Esophagus muscularis mucosa (tissue), 4 donors: Measurements from ENCODE around the gene BTNL8. TPM values are rescaled to one million over a fixed set of nuclear protein-coding genes. Genes with fewer than 3 reads are reported as not detected.

Experiments used
- DNase-seq: peaks from one replicate; pipeline ENCODE4 v3.0.0-alpha.2; 2017; ENCODE audit errors: extremely low spot score
- H3K27ac ChIP-seq, 4 donors: fragments of 200-600 bp; sonication (generic); replicated peaks in 1 of 4; 1 replicate in 3 of 4; 2 replicates in 1 of 4; pipeline ENCODE4 v1.5.1; 2016 to 2019; ENCODE audit warnings: mild to moderate bottlenecking in 1 of 4
- H3K27me3 ChIP-seq, 4 donors: fragments of 200-600 bp; sonication (generic); one replicate each; pipeline versions ENCODE4 v1.5.1 to v1.6.0; 2016 to 2019
- H3K36me3 ChIP-seq, 4 donors: fragments of 200-600 bp; sonication (generic); one replicate each; pipeline ENCODE4 v1.5.1; 2016 to 2019
- H3K4me1 ChIP-seq, 4 donors: fragments of 200-600 bp; sonication (generic); one replicate each; pipeline ENCODE4 v1.5.1; 2016 to 2019
- H3K4me3 ChIP-seq, 4 donors: fragments of 200-600 bp; sonication (generic); 1 replicate in 2 of 4; 2 replicates in 2 of 4; pipeline ENCODE4 v1.5.1; 2016 to 2019; ENCODE audit warnings: mild to moderate bottlenecking in 4 of 4, moderate library complexity in 1 of 4
- H3K9me3 ChIP-seq, 4 donors: fragments of 200-600 bp; sonication (generic); 1 replicate in 3 of 4; 2 replicates in 1 of 4; pipeline ENCODE4 v1.5.1; 2016 to 2019
- EP300 ChIP-seq: sonication (generic); formaldehyde crosslinking; IDR thresholded peaks from one replicate; pipeline ENCODE4 v1.6.1; 2017; ENCODE audit warnings: antibody characterized with exemption
- POLR2A ChIP-seq: fragments of 450-650 bp; IDR thresholded peaks from one replicate; pipeline ENCODE4 v1.6.1; 2017; ENCODE audit warnings: antibody characterized with exemption, moderate library complexity, mild to moderate bottlenecking, low read depth
- POLR2AphosphoS5 ChIP-seq, 2 donors: sonication (generic); formaldehyde crosslinking; IDR thresholded peaks; one replicate each; pipeline ENCODE4 v1.6.1; 2017; ENCODE audit warnings: antibody characterized with exemption in 2 of 2
- WGBS: methylation state at CpG from one replicate; pipeline ENCODE4 v1.1.5; 2018; 5-methylcytosine and 5-hydroxymethylcytosine counted together
- intact Hi-C: fragments of 100-400 bp; cut with DNase I; formaldehyde crosslinking; loops from one replicate; pipeline ENCODE4 v1.15.1; 2023
- total RNA-seq, 4 donors: library from RNA; depleted of rRNA; stranded (reverse); fragments of >200 nt; gene quantifications; one replicate each; pipeline versions ENCODE4 v1.1.0 to v1.2.1, GENCODE V29; 2016
- TF ChIP-seq, protein P1 (sequence below), 3 experiments: fragments of 200-600 bp in 2 of 3; fragments of 450-650 bp in 1 of 3; sonication (generic) in 2 of 3; IDR thresholded peaks; one replicate each; pipeline ENCODE4 v1.5.1; 2017 to 2019; ENCODE audit warnings: antibody characterized with exemption in 3 of 3, mild to moderate bottlenecking in 2 of 3, moderate library complexity in 1 of 3

BTNL8 gene
- total RNA-seq, 4 donors from 2014 or later = 0.17 to 0.58 (median 0.34) TPM; not detected in 1

DNA sequence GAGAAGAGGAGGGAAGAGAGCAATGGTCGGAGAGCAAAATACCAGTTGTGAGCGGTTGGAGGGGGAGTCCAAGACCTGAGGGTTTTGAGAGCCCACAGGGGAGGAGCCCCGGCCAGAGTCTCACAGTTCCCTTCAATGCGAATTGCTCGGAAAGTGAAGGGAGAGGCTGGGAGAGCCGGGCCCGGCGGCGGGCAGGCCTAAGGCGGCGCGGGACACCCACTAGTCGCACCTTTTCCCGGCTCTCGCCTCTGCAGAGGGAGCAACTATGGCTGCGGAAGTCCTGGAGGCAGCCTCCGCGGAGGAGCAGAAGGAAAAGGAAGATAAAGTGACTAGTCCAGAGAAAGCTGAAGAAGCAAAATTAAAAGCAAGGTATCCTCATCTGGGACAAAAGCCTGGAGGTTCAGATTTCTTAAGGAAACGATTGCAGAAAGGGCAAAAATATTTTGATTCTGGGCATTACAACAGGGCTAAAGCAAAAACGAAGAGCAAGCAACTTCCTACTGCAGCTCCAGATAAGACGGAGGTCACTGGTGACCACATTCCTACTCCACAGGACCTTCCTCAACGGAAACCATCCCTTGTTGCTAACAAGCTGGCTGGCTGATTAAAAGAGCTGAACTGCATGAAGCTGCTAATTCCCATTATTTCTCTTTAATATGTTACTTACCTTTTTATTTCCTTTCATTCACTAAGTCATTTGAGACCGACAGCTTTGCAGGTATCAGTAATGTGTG lies 83.2 kb downstream of the BTNL8 start:
- TF ChIP-seq, protein P1, sequence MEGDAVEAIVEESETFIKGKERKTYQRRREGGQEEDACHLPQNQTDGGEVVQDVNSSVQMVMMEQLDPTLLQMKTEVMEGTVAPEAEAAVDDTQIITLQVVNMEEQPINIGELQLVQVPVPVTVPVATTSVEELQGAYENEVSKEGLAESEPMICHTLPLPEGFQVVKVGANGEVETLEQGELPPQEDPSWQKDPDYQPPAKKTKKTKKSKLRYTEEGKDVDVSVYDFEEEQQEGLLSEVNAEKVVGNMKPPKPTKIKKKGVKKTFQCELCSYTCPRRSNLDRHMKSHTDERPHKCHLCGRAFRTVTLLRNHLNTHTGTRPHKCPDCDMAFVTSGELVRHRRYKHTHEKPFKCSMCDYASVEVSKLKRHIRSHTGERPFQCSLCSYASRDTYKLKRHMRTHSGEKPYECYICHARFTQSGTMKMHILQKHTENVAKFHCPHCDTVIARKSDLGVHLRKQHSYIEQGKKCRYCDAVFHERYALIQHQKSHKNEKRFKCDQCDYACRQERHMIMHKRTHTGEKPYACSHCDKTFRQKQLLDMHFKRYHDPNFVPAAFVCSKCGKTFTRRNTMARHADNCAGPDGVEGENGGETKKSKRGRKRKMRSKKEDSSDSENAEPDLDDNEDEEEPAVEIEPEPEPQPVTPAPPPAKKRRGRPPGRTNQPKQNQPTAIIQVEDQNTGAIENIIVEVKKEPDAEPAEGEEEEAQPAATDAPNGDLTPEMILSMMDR (IDR thresholded peaks at IDR 0.05) = no peak
- TF ChIP-seq POLR2AphosphoS5 (IDR thresholded peaks at IDR 0.05) = no peak
- TF ChIP-seq POLR2A = no peak
- TF ChIP-seq EP300 = no peak
- H3K4me3 ChIP-seq = no peak overlapping the region
- H3K36me3 ChIP-seq = no peaks in the 10 kb centered on the region
- no peaks in the 10 kb centered on the region for H3K4me1 ChIP-seq
- DNase-seq = no peak
- intact Hi-C loops = no loop called here
- no peak overlapping the region for H3K27ac ChIP-seq
- 72% methylated on average over 23 of the region's 23 CpGs for WGBS
- no peaks in the 10 kb centered on the region for H3K9me3 ChIP-seq
- H3K27me3 ChIP-seq = no peaks in the 10 kb centered on the region

DNA sequence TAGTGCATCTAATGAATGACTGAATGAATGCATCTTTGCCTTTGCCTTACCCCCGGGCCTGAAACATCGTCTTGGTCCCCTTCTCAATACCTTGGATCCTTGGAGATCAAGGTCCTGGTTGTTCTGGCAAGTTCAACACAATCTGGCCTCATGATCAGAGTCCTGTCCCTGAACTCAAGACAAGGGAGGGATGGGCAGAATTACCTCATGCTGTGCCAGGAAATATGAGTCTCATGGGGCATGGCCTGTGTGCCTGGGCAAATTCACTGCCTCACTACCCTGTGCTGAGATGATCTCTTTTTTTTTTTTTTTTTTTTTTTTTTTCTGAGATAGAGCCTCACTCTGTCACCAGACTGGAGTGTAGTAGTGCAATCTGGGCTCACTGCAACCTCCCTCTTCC lies 89.1 kb downstream of the BTNL8 start:
- H3K4me3 ChIP-seq = no peak overlapping the region
- no peaks in the 10 kb centered on the region for H3K9me3 ChIP-seq
- DNase-seq = no peak
- no peak overlapping the region for H3K27ac ChIP-seq
- no peaks in the 10 kb centered on the region for H3K4me1 ChIP-seq
- intact Hi-C loops = no loop called here
- 84% methylated on average over 2 of the region's 2 CpGs for WGBS
- H3K27me3 ChIP-seq = no peaks in the 10 kb centered on the region
- H3K36me3 ChIP-seq = no peaks in the 10 kb centered on the region
- TF ChIP-seq POLR2AphosphoS5 (IDR thresholded peaks at IDR 0.05) = no peak
- TF ChIP-seq EP300 = no peak
- TF ChIP-seq, protein P1 (IDR thresholded peaks at IDR 0.05) = no peak
- TF ChIP-seq POLR2A = no peak

DNA sequence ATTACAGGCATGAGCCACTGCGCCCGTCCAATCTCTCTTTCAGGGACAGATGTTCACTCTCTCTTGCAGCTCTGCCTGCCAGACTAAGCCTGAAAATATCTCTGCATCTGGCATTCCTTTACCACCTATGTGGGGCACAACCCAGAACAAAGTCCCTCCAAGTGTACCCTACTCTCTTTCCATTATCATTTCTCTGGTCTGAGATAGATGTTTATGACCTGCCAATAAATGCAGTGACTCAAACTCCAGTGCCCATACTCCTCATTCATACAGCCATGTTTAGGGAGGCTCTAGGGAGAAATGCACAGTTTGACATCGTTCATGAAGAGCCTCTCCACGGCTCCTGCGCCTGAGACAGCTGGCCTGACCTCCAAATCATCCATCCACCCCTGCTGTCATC lies 89.6 kb downstream of the BTNL8 start, which contains the start of gene BTNL3:
Gene BTNL3, plus strand, starts transcription at position 255 of the 400 bp plus-strand sequence. CDS start 183 bp downstream, outside the sequence.
- no peak for TF ChIP-seq POLR2AphosphoS5 (IDR thresholded peaks at IDR 0.05)
- TF ChIP-seq, protein P1 (IDR thresholded peaks at IDR 0.05) = no peak
- TF ChIP-seq POLR2A = no peak
- intact Hi-C loops = no loop called here
- no peaks in the 10 kb centered on the region for H3K36me3 ChIP-seq
- no peak within 1 kb of the TSS for H3K4me3 ChIP-seq
- no peak for DNase-seq
- no peaks in the 10 kb centered on the region for H3K27me3 ChIP-seq
- no peaks in the 10 kb centered on the region for H3K4me1 ChIP-seq
- no peak within 1 kb of the TSS for H3K27ac ChIP-seq
- WGBS = 69% methylated on average over 5 of the region's 5 CpGs
- peaks cover 0 to under 1% (median 0%) of the 10 kb centered on the region in 4 donors for H3K9me3 ChIP-seq

DNA sequence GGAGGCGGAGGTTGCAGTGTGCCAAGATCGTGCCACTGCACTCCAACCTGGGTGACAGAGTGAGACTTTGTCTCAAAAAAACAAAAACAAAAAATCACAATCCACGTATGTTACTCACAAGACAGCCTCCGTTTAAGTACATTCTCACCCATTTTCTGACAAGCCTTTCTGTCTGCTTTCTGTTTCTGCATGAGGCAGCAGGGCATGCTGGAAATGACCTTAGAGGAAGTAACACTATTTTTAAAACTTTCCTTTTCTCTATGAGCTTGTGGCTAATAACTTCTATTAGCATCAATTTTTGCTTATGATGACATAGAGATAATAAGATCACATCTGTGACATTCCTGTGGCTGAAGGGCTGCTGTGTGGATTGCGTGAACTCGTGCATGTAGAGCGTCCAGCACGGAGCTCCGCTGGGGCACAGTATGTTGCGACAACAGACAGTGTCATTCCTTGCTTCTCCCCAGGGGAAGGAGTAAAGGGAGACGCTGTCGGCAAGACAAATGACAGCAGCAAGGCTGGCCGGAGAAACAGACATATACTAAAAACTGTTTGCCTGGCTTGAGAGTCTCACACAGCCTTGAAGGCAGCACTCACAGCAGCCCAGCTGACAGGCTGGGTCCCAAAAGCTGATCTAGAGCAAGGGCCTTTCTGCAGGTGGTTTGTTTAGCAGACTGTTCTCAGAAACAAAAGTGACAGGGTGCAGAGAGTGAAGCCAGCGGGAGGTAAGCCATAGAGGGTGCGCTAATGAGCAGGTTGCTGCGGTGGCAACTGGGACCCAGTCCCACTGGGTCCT lies 91.3 kb downstream of the BTNL8 start:
- Histone ChIP-seq H3K4me1 (no peaks in the 10 kb centered on the region), H3K36me3 (no peaks in the 10 kb centered on the region), H3K27me3 (no peaks in the 10 kb centered on the region), H3K4me3 (no peak overlapping the region), H3K27ac (no peak overlapping the region), H3K9me3 (peaks cover 0 to 13% (median 2%) of the 10 kb centered on the region in 4 donors)
- TF ChIP-seq POLR2A (no peak), POLR2AphosphoS5 (IDR thresholded peaks at IDR 0.05) (no peak), EP300 (no peak)
- TF ChIP-seq, protein P1 (IDR thresholded peaks at IDR 0.05) = no peak
- WGBS = 69% methylated on average over 16 of the region's 16 CpGs
- no peak for DNase-seq
- intact Hi-C loops = no loop called here
